ENCODE results near the gene UCHL1. TPM values are rescaled to one million over a fixed set of nuclear protein-coding genes. Genes with fewer than 3 reads are reported as not detected.
A peak's percentile ranks its signal among the peaks of the same experiment; 100 is the strongest.

Gene UCHL1
- total RNA-seq (10 to 100 TPM in 3 of 6 donors, 1 to 10 TPM in 3; 2.7 to 21.9 (median 7.3) TPM), polyA plus RNA-seq (100 to 1,000 TPM in 1 of 2 donors, 10 to 100 TPM in 1; 50.8 to 198 TPM)

GRCh38 chr4:41256740-41257256 is at the start of gene UCHL1:
Gene UCHL1, plus strand, starts transcription at chr4:41256928. Its CDS starts 49 bp downstream, at chr4:41256977.
- no peak within 1 kb of the TSS for H3K27ac ChIP-seq
- no peaks in the 10 kb centered on the region for H3K9me3 ChIP-seq
- peak within 1 kb of the TSS; percentile 5 to 55 (median 30) for H3K4me3 ChIP-seq
- TF ChIP-seq CTCF (IDR thresholded peaks at IDR 0.05) = no peak
- FAIRE-seq (no peak), DNase-seq (peak in 5 of 6 donors; percentile 12 to 66 (median 25)), ATAC-seq (peak; percentile 41 to 90 (median 70))
- H3K4me1 ChIP-seq = peaks cover 0 to 10% (median 0%) of the 10 kb centered on the region in 3 donors
- WGBS, 2 donors = 3 to 4% methylated on average over 55 of the region's 55 CpGs
- peaks cover 0 to 6% (median 1%) of the 10 kb centered on the region in 4 donors for H3K27me3 ChIP-seq
- intact Hi-C loops (cut with DNase I) = no loop called here
- H3K36me3 ChIP-seq = no peaks in the 10 kb centered on the region

GRCh38 chr4:41207291-41207831 is 49.4 kb upstream of the UCHL1 start:
- H3K4me1 ChIP-seq = peaks cover 0 to 5% (median 0%) of the 10 kb centered on the region in 3 donors
- intact Hi-C loops (cut with DNase I) = no loop called here
- no peak overlapping the region for H3K27ac ChIP-seq
- no peaks in the 10 kb centered on the region for H3K36me3 ChIP-seq
- DNase-seq = no peak
- ATAC-seq = peak in 1 of 4 donors; percentile 49
- no peaks in the 10 kb centered on the region for H3K27me3 ChIP-seq
- H3K4me3 ChIP-seq = no peak overlapping the region
- no peaks in the 10 kb centered on the region for H3K9me3 ChIP-seq
- no peak for FAIRE-seq
- no peak for TF ChIP-seq CTCF (IDR thresholded peaks at IDR 0.05)

GRCh38 chr4:41209187-41209586 is 47.5 kb upstream of the UCHL1 start:
- no peak for FAIRE-seq
- Histone ChIP-seq H3K4me1 (peaks cover 0 to 12% (median 0%) of the 10 kb centered on the region in 3 donors), H3K9me3 (no peaks in the 10 kb centered on the region), H3K4me3 (no peak overlapping the region), H3K36me3 (no peaks in the 10 kb centered on the region), H3K27me3 (no peaks in the 10 kb centered on the region), H3K27ac (peak overlapping the region in 1 of 4 donors; percentile 8)
- no peak for ATAC-seq
- WGBS, 2 donors = 31% methylated on average over 5 of the region's 5 CpGs
- TF ChIP-seq CTCF (IDR thresholded peaks at IDR 0.05) = no peak
- peak in 2 of 6 donors; percentile 20 to 23 for DNase-seq
- intact Hi-C loops (cut with DNase I) = no loop called here

GRCh38 chr4:41209901-41210300 is 46.8 kb upstream of the UCHL1 start:
- FAIRE-seq (no peak), ATAC-seq (no peak), DNase-seq (no peak)
- no peak for TF ChIP-seq CTCF (IDR thresholded peaks at IDR 0.05)
- Histone ChIP-seq H3K27me3 (no peaks in the 10 kb centered on the region), H3K36me3 (no peaks in the 10 kb centered on the region), H3K9me3 (no peaks in the 10 kb centered on the region), H3K4me3 (no peak overlapping the region), H3K4me1 (peaks cover 0 to 14% (median 0%) of the 10 kb centered on the region in 3 donors), H3K27ac (peak overlapping the region in 1 of 4 donors; percentile 8)
- 72 to 79% methylated on average over 9 of the region's 9 CpGs for WGBS, 2 donors
- intact Hi-C loops (cut with DNase I) = loop anchor here in 2 of 3 donors (5.0 to 10.0 kb wide), 3 partner anchors 233 to 285 kb away; no protein-coding TSS in a partner anchor
